Left lobe of liver (tissue), 2 donors: ENCODE results near the gene ZNF785. TPM values are rescaled to one million over a fixed set of nuclear protein-coding genes. Genes with fewer than 3 reads are reported as not detected.
A peak's percentile ranks its signal among the peaks of the same experiment; 100 is the strongest.
"Not testable (repeated sequence)": the region's sequence is repeated elsewhere in the genome, so short reads cannot be mapped to it uniquely, and the experiment has no call there.

ENCODE experiments used
- ATAC-seq: fragments of 200-7000 bp; cut with Tn5 transposase; one replicate; pipeline ENCODE4 v1.9.1; 2020; ENCODE audit warnings: mild to moderate bottlenecking, moderate library complexity
- DNase-seq: peaks from one replicate; pipeline ENCODE4 v3.0.0-alpha.2; 2020; ENCODE audit warnings: low spot score
- total RNA-seq: library from RNA; stranded (reverse); gene quantifications from one replicate; pipeline ENCODE4 v1.2.1, GENCODE V29; 2021
- donor health status: DM: no; HTN: no; CAD: no; lungs with moderate emphysema.
- donor health status: DM: no; HTN: yes; CAD: no.

The ZNF785 gene
- total RNA-seq, result 11.8 TPM

- peak; percentile 98 for ATAC-seq
- peak; percentile 97 for DNase-seq
These were observed at the start of gene ZNF785 for GRCh38 chr16:30585400-30586191. Gene ZNF785 (minus strand): TSS chr16:30585697. CDS start chr16:30585611, 86 bp downstream.

- no peak for DNase-seq
- ATAC-seq, result no peak
These were observed 48.0 kb upstream of the ZNF785 start for GRCh38 chr16:30633526-30633925.

- ATAC-seq, DNase-seq: not testable (repeated sequence)
These were observed 47.0 kb upstream of the ZNF785 start for GRCh38 chr16:30632454-30632853.

GRCh38 chr16:30628628-30629540 is 43.4 kb upstream of the ZNF785 start:
- ATAC-seq (peak; percentile 99), DNase-seq (peak; percentile 87)

GRCh38 chr16:30626236-30626635 is 40.7 kb upstream of the ZNF785 start:
- ATAC-seq, result no peak
- DNase-seq, result no peak

- no peak for DNase-seq
- ATAC-seq, result peak; percentile 72
These were observed 38.2 kb upstream of the ZNF785 start for GRCh38 chr16:30623536-30624283.

- ATAC-seq (peak; percentile 22), DNase-seq (no peak)
These were observed 37.0 kb upstream of the ZNF785 start for GRCh38 chr16:30622455-30623032.

- DNase-seq (no peak), ATAC-seq (no peak)
These were observed 36.3 kb upstream of the ZNF785 start for GRCh38 chr16:30621765-30622164.

GRCh38 chr16:30620169-30620568 is 34.7 kb upstream of the ZNF785 start:
- ATAC-seq, result no peak
- no peak for DNase-seq

- ATAC-seq, result peak; percentile 39
- no peak for DNase-seq
These were observed 34.1 kb upstream of the ZNF785 start for GRCh38 chr16:30619638-30620037.

GRCh38 chr16:30619202-30619601 is 33.7 kb upstream of the ZNF785 start:
- DNase-seq (peak; percentile 84), ATAC-seq (peak; percentile 77)

- peak; percentile 73 for ATAC-seq
- peak; percentile 55 for DNase-seq
These were observed 30.0 kb upstream of the ZNF785 start for GRCh38 chr16:30615358-30616091.

- DNase-seq, result peak; percentile 98
- ATAC-seq, result peak; percentile 89
These were observed 24.7 kb upstream of the ZNF785 start, which contains the start of gene ZNF689 for GRCh38 chr16:30609926-30610839. Gene ZNF689 (minus strand): TSS chr16:30610389. CDS start chr16:30610041, 348 bp downstream.

- peak; percentile 70 for DNase-seq
- ATAC-seq, result peak; percentile 64
These were observed 23.8 kb upstream of the ZNF785 start for GRCh38 chr16:30609002-30609925.

GRCh38 chr16:30606004-30606403 is 20.5 kb upstream of the ZNF785 start:
- ATAC-seq (no peak), DNase-seq (no peak)

- DNase-seq, result no peak
- ATAC-seq, result no peak
These were observed 19.7 kb upstream of the ZNF785 start for GRCh38 chr16:30605158-30605557.

- peak; percentile 84 for DNase-seq
- peak; percentile 82 for ATAC-seq
These were observed 18.9 kb upstream of the ZNF785 start for GRCh38 chr16:30604316-30604947.
